ENCODE measurements around the gene STAT4. TPM values are rescaled to one million over a fixed set of nuclear protein-coding genes. Genes with fewer than 3 reads are reported as not detected.

STAT4 gene
- total RNA-seq, 1 experiment from 2014 or later: 0.71 TPM

DNA sequence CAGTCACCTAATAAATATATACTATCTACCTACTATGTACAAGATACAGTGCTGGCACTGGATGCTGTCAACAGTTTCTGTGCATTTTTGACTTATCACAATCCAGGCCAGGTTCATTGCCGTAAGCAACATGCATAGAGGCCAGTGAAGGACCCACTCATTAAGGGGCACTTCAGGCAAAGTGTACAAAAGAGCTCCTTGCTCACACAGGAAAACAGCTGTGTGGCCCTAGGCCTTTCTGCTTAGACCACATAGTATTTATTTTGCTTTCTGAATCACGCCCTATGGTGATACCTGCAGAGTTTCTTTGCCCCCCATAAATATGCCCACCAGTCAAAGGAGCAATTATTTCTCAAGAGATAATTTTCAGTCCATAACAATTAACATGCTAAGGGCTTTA, 39.6 kb upstream of the STAT4 start:
- Histone ChIP-seq H3K27me3 (replicated peaks; ENCODE audit: insufficient read depth, low read depth, low read length, poor library complexity) (no peaks in the 10 kb centered on the region), H3K9me3 (ENCODE audit: low read depth, low read length, poor library complexity, severe bottlenecking) (no peaks in the 10 kb centered on the region), H3K36me3 (ENCODE audit: insufficient read depth, low read length, poor library complexity, severe bottlenecking) (no peaks in the 10 kb centered on the region), H3K4me1 (ENCODE audit: insufficient read depth, low read length, poor library complexity, severe bottlenecking) (no peaks in the 10 kb centered on the region), H3K4me3 (ENCODE audit: low read depth, low read length, poor library complexity, severe bottlenecking) (no peak overlapping the region), H3K27ac (ENCODE audit: low read depth, low read length, poor library complexity, severe bottlenecking) (no peak overlapping the region)
- no peak for DNase-seq (ENCODE audit: low spot score)
- ChIA-PET POLR2A (ENCODE audit: low non-redundant PET) (no interaction called here), CTCF (no interaction called here)
- intact Hi-C loops (cut with micrococcal nuclease; ENCODE audit: unreplicated experiment): no loop called here
- BruUV-seq (replicated peaks): no TSS peak
- TF ChIP-seq EZH2 (IDR thresholded peaks at IDR 0.05; ENCODE audit: borderline replicate concordance, low read depth, low read length, poor library complexity, severe bottlenecking): no peak
- TF ChIP-seq, protein P1, sequence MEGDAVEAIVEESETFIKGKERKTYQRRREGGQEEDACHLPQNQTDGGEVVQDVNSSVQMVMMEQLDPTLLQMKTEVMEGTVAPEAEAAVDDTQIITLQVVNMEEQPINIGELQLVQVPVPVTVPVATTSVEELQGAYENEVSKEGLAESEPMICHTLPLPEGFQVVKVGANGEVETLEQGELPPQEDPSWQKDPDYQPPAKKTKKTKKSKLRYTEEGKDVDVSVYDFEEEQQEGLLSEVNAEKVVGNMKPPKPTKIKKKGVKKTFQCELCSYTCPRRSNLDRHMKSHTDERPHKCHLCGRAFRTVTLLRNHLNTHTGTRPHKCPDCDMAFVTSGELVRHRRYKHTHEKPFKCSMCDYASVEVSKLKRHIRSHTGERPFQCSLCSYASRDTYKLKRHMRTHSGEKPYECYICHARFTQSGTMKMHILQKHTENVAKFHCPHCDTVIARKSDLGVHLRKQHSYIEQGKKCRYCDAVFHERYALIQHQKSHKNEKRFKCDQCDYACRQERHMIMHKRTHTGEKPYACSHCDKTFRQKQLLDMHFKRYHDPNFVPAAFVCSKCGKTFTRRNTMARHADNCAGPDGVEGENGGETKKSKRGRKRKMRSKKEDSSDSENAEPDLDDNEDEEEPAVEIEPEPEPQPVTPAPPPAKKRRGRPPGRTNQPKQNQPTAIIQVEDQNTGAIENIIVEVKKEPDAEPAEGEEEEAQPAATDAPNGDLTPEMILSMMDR (conservative IDR thresholded peaks at IDR 0.05; ENCODE audit: low read depth, low read length): no peak

DNA sequence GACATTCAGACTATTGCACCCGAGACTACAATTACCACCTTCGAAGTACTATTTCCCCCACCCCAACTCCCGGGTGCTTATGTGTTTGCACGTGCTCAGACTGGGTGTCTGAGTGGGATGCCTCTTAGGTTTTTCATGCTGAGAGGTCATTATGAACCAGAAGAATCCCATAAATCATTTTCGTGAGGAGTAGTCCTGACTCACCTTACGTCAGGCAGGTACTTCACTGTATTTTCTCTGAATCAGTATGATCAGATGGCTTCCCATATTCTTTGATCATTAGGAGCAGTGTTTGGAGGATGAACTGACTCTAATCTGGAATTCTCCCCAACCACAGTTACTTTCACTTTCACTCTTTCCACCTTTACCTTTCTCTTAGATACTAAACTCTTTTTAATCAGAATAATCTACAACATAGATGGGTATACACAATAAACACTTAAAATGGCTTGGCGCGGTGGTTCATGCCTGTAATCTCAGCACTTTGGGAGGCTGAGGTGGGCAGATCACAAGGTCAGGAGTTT, 38.4 kb upstream of the STAT4 start:
- Histone ChIP-seq H3K27me3 (replicated peaks; ENCODE audit: insufficient read depth, low read depth, low read length, poor library complexity) (no peaks in the 10 kb centered on the region), H3K27ac (ENCODE audit: low read depth, low read length, poor library complexity, severe bottlenecking) (no peak overlapping the region), H3K9me3 (ENCODE audit: low read depth, low read length, poor library complexity, severe bottlenecking) (no peaks in the 10 kb centered on the region), H3K4me1 (ENCODE audit: insufficient read depth, low read length, poor library complexity, severe bottlenecking) (no peaks in the 10 kb centered on the region), H3K4me3 (ENCODE audit: low read depth, low read length, poor library complexity, severe bottlenecking) (no peak overlapping the region), H3K36me3 (ENCODE audit: insufficient read depth, low read length, poor library complexity, severe bottlenecking) (no peaks in the 10 kb centered on the region)
- CTCF ChIA-PET: no interaction called here
- POLR2A ChIA-PET (ENCODE audit: low non-redundant PET): no interaction called here
- intact Hi-C loops (cut with micrococcal nuclease; ENCODE audit: unreplicated experiment): no loop called here
- no TSS peak for BruUV-seq (replicated peaks)
- TF ChIP-seq EZH2 (IDR thresholded peaks at IDR 0.05; ENCODE audit: borderline replicate concordance, low read depth, low read length, poor library complexity, severe bottlenecking): no peak
- TF ChIP-seq, protein P1 (conservative IDR thresholded peaks at IDR 0.05; ENCODE audit: low read depth, low read length): no peak
- no peak for DNase-seq (ENCODE audit: low spot score)

DNA sequence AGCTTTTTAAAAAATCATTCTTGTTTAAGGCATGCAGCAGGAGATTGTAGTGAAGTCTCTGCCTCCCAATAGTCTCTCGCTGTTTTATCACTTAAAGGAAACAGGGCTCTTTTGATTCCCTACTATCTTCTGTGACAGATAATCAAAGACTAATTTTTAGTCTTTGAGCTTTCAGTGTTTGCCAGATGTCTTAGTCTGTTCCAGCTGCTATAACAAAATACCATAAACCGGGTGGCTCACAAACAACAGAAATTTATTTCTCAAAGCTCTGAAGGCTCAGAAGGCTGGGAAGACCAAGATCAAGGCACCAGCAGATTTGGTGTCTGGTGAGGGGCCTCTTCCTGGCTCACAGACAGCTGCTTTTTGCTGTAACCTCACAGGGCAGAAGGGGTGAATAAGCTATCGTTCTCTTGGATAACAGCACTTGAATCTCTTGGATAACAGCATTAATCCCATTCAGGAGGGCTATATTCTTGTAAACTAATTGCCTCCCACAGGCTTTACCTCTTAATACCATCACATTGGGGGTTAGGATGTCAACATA, 37.8 kb upstream of the STAT4 start:
- Histone ChIP-seq H3K9me3 (ENCODE audit: low read depth, low read length, poor library complexity, severe bottlenecking) (no peaks in the 10 kb centered on the region), H3K27ac (ENCODE audit: low read depth, low read length, poor library complexity, severe bottlenecking) (no peak overlapping the region), H3K4me3 (ENCODE audit: low read depth, low read length, poor library complexity, severe bottlenecking) (no peak overlapping the region), H3K36me3 (ENCODE audit: insufficient read depth, low read length, poor library complexity, severe bottlenecking) (no peaks in the 10 kb centered on the region), H3K4me1 (ENCODE audit: insufficient read depth, low read length, poor library complexity, severe bottlenecking) (no peaks in the 10 kb centered on the region), H3K27me3 (replicated peaks; ENCODE audit: insufficient read depth, low read depth, low read length, poor library complexity) (no peaks in the 10 kb centered on the region)
- ChIA-PET POLR2A (ENCODE audit: low non-redundant PET) (no interaction called here), CTCF (interaction anchor here (0.6 kb wide), 1 partner anchor 351 kb away, joined by 4 read pairs; no protein-coding TSS in a partner anchor)
- TF ChIP-seq, protein P1 (conservative IDR thresholded peaks at IDR 0.05; ENCODE audit: low read depth, low read length): no peak
- TF ChIP-seq EZH2 (IDR thresholded peaks at IDR 0.05; ENCODE audit: borderline replicate concordance, low read depth, low read length, poor library complexity, severe bottlenecking): no peak
- intact Hi-C loops (cut with micrococcal nuclease; ENCODE audit: unreplicated experiment): no loop called here
- DNase-seq (ENCODE audit: low spot score): no peak
- no TSS peak for BruUV-seq (replicated peaks)

Data from A673 (cell line).